ENCODE measurements around the gene MCC.
"Not testable (repeated sequence)": the region's sequence is repeated elsewhere in the genome, so short reads cannot be mapped to it uniquely, and the experiment has no call there.

The MCC gene

GRCh38 chr5:113488645-113489184, 462 bp upstream of the MCC start:
- in situ Hi-C loops (cut with MboI; ENCODE audit: low sequenced_read_pairs, unreplicated experiment): no loop called here
- no peak for TF ChIP-seq CTCF (IDR thresholded peaks at IDR 0.05; ENCODE audit: borderline replicate concordance, control extremely low read depth, extremely low read depth, insufficient read depth, missing control alignments)
- no peak for DNase-seq (ENCODE audit: low spot score)

GRCh38 chr5:113487416-113487780, 855 bp downstream of the MCC start:
- no peak for DNase-seq (ENCODE audit: low spot score)
- no peak for TF ChIP-seq CTCF (IDR thresholded peaks at IDR 0.05; ENCODE audit: borderline replicate concordance, control extremely low read depth, extremely low read depth, insufficient read depth, missing control alignments)
- in situ Hi-C loops (cut with MboI; ENCODE audit: low sequenced_read_pairs, unreplicated experiment): no loop called here

GRCh38 chr5:113480243-113480642, 8.0 kb downstream of the MCC start:
- TF ChIP-seq CTCF (IDR thresholded peaks at IDR 0.05; ENCODE audit: borderline replicate concordance, control extremely low read depth, extremely low read depth, insufficient read depth, missing control alignments): no peak
- no peak for DNase-seq (ENCODE audit: low spot score)
- in situ Hi-C loops (cut with MboI; ENCODE audit: low sequenced_read_pairs, unreplicated experiment): no loop called here

GRCh38 chr5:113478691-113479090, 9.6 kb downstream of the MCC start:
- no peak for DNase-seq (ENCODE audit: low spot score)
- TF ChIP-seq CTCF (IDR thresholded peaks at IDR 0.05; ENCODE audit: borderline replicate concordance, control extremely low read depth, extremely low read depth, insufficient read depth, missing control alignments): no peak
- in situ Hi-C loops (cut with MboI; ENCODE audit: low sequenced_read_pairs, unreplicated experiment): no loop called here

GRCh38 chr5:113474100-113474728, 14.0 kb downstream of the MCC start:
- no peak for DNase-seq (ENCODE audit: low spot score)
- in situ Hi-C loops (cut with MboI; ENCODE audit: low sequenced_read_pairs, unreplicated experiment): no loop called here

GRCh38 chr5:113463032-113463431, 25.2 kb downstream of the MCC start:
- no peak for TF ChIP-seq CTCF (IDR thresholded peaks at IDR 0.05; ENCODE audit: borderline replicate concordance, control extremely low read depth, extremely low read depth, insufficient read depth, missing control alignments)
- no peak for DNase-seq (ENCODE audit: low spot score)
- in situ Hi-C loops (cut with MboI; ENCODE audit: low sequenced_read_pairs, unreplicated experiment): no loop called here

More at GRCh38 chr5:113474100-113474728, 14.0 kb downstream of the MCC start:
- TF ChIP-seq CTCF (IDR thresholded peaks at IDR 0.05; ENCODE audit: borderline replicate concordance, control extremely low read depth, extremely low read depth, insufficient read depth, missing control alignments): no peak

GRCh38 chr5:113457106-113457505, 31.1 kb downstream of the MCC start:
- DNase-seq (ENCODE audit: low spot score); in situ Hi-C loops (cut with MboI; ENCODE audit: low sequenced_read_pairs, unreplicated experiment): not testable (repeated sequence)

Measured in GM13976 (cell line).